ENCODE results near the gene STXBP1. TPM values are rescaled to one million over a fixed set of nuclear protein-coding genes. Genes with fewer than 3 reads are reported as not detected.

The STXBP1 gene
- total RNA-seq, 1 experiment from 2014 or later = 40.6 TPM

DNA sequence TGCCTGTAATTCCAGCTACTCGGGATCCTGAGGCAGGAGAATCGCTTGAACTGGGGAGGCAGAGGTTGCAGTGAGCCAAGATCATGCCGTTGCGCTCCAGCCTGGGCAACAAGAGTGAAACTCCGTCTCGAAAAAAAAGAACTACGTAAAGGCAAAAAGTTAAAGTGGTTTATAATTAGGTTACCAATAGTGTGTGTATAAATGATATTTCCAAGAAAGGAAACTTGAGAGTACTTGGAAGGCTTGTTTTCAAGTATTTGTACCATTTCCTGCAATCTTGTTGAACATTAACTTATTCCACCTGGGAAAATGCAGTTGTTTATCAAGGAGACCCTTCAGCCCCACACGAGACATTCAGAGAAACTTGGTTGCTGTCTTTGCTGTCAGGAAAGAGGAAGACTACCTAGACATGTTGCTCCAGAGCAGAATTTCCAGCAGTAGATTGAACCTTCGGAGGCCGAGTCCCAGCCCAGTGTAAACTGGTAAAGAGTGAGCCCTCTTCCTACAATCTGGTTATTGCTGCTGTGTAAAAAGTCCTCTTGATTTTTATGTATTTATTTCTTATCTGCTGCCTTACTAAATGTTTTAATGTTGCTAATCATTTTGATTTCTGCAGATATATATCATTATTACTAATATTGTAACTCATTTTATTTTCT is 30.1 kb downstream of the STXBP1 start:
- H3K27me3 ChIP-seq (ENCODE audit: insufficient read depth, low read length) = no peaks in the 10 kb centered on the region
- no peak overlapping the region for H2AFZ ChIP-seq (ENCODE audit: low read depth, low read length, poor library complexity, severe bottlenecking)
- BruUV-seq (replicated peaks) = no TSS peak
- no peaks in the 10 kb centered on the region for H3K4me1 ChIP-seq (ENCODE audit: control insufficient read depth in 1 of 2, insufficient read depth in 2 of 2, low read length in 2 of 2)
- H3K27ac ChIP-seq (ENCODE audit: low read depth, low read length) = no peak overlapping the region
- no peaks in the 10 kb centered on the region for H3K9me2 ChIP-seq (ENCODE audit: insufficient read depth)
- ChIA-PET RAD21 (ENCODE audit: low non-redundant PET in 1 of 2, low total read pairs in 2 of 2, uncharacterized antibody in 2 of 2, unreplicated experiment in 2 of 2) (no interaction called here), POLR2A (no interaction called here), CTCF (no interaction called here)
- no peak overlapping the region for H3K4me2 ChIP-seq (ENCODE audit: low read length)
- H3K36me3 ChIP-seq (ENCODE audit: control insufficient read depth in 1 of 2, insufficient read depth in 2 of 2, low read length in 2 of 2) = no peaks in the 10 kb centered on the region
- H4K20me1 ChIP-seq (ENCODE audit: insufficient read depth) = no peaks in the 10 kb centered on the region
- H3K9me3 ChIP-seq (ENCODE audit: control insufficient read depth in 1 of 2, insufficient read depth in 1 of 2, low read depth in 1 of 2, low read length in 2 of 2) = no peaks in the 10 kb centered on the region
- TF ChIP-seq EGR1 (IDR thresholded peaks at IDR 0.05; ENCODE audit: low read depth) = no peak
- TF ChIP-seq CEBPB (IDR thresholded peaks at IDR 0.05; ENCODE audit: low read depth) = no peak
- TF ChIP-seq SIN3A (IDR thresholded peaks at IDR 0.05; ENCODE audit: low read depth) = no peak
- TF ChIP-seq, protein P1, sequence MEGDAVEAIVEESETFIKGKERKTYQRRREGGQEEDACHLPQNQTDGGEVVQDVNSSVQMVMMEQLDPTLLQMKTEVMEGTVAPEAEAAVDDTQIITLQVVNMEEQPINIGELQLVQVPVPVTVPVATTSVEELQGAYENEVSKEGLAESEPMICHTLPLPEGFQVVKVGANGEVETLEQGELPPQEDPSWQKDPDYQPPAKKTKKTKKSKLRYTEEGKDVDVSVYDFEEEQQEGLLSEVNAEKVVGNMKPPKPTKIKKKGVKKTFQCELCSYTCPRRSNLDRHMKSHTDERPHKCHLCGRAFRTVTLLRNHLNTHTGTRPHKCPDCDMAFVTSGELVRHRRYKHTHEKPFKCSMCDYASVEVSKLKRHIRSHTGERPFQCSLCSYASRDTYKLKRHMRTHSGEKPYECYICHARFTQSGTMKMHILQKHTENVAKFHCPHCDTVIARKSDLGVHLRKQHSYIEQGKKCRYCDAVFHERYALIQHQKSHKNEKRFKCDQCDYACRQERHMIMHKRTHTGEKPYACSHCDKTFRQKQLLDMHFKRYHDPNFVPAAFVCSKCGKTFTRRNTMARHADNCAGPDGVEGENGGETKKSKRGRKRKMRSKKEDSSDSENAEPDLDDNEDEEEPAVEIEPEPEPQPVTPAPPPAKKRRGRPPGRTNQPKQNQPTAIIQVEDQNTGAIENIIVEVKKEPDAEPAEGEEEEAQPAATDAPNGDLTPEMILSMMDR (IDR thresholded peaks at IDR 0.05 in 2 of 3, conservative IDR thresholded peaks at IDR 0.05 in 1 of 3; ENCODE audit: borderline replicate concordance in 1 of 3, insufficient read depth in 1 of 3, low read depth in 2 of 3, low read length in 2 of 3) = no peak
- TF ChIP-seq, protein P2, sequence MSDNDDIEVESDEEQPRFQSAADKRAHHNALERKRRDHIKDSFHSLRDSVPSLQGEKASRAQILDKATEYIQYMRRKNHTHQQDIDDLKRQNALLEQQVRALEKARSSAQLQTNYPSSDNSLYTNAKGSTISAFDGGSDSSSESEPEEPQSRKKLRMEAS (IDR thresholded peaks at IDR 0.05) = no peak
- no peak for TF ChIP-seq ZFX (IDR thresholded peaks at IDR 0.05)
- no peak for TF ChIP-seq FOSL1 (IDR thresholded peaks at IDR 0.05; ENCODE audit: low read depth)
- no peak for TF ChIP-seq SP1 (IDR thresholded peaks at IDR 0.05; ENCODE audit: low read depth)
- no peak for TF ChIP-seq RAD21 (IDR thresholded peaks at IDR 0.05; ENCODE audit: low read depth)
- no peak for TF ChIP-seq EZH2phosphoT487 (IDR thresholded peaks at IDR 0.05; ENCODE audit: borderline replicate concordance)
- TF ChIP-seq SRF (IDR thresholded peaks at IDR 0.05; ENCODE audit: low read depth) = no peak
- TF ChIP-seq ZNF274 (IDR thresholded peaks at IDR 0.05; ENCODE audit: low read depth, low read length) = no peak
- TF ChIP-seq POLR2AphosphoS5 (IDR thresholded peaks at IDR 0.05; ENCODE audit: low read depth, low read length) = no peak
- DNase-seq (ENCODE audit: low read depth, low spot score) = no peak
- H3K9ac ChIP-seq (ENCODE audit: low read length) = no peak overlapping the region
- H3K4me3 ChIP-seq (replicated peaks in 1 of 2; ENCODE audit: low read depth in 1 of 2, low read length in 2 of 2) = no peak overlapping the region
- H3K79me2 ChIP-seq (ENCODE audit: insufficient read depth, low read length) = no peaks in the 10 kb centered on the region
- intact Hi-C loops (cut with micrococcal nuclease) = no loop called here
- ATAC-seq = no peak
